A673 (cell line): Measurements from ENCODE around the gene TEAD1. TPM values are rescaled to one million over a fixed set of nuclear protein-coding genes. Genes with fewer than 3 reads are reported as not detected.
"Not testable (repeated sequence)": the region's sequence is repeated elsewhere in the genome, so short reads cannot be mapped to it uniquely, and the experiment has no call there.

Experiments
- BruUV-seq: library from RNA; stranded (reverse); fragments of 400-500 nt; replicated peaks from 2 replicates; lab custom pipeline; 2021; lab: Mats Ljungman, UMichigan
- CTCF ChIA-PET: fragments of 300-600 bp; sonication (Branson Sonifier 250); formaldehyde crosslinking; loops from one replicate; lab custom pipeline; 2022; ENCODE audit warnings: antibody characterized with exemption; lab: Charles Lee
- POLR2A ChIA-PET: fragments of 300-600 bp; sonication (Branson Sonifier 250); formaldehyde crosslinking; loops from one replicate; lab custom pipeline; 2022; ENCODE audit warnings: antibody characterized with exemption; ENCODE audit not compliant: low non-redundant PET; lab: Charles Lee
- DNase-seq: peaks from one replicate; pipeline ENCODE4 v3.0.0-alpha.2; 2015; ENCODE audit warnings: low spot score
- H3K27ac ChIP-seq: fragments of 200-600 bp; sonication (generic); 2 replicates; pipeline ENCODE4 v1.5.1; 2016; ENCODE audit warnings: mixed run types, low read depth, mild to moderate bottlenecking, mixed read lengths, antibody characterized with exemption, low read length; ENCODE audit not compliant: poor library complexity, severe bottlenecking
- H3K27me3 ChIP-seq: fragments of 200-600 bp; sonication (generic); replicated peaks from 2 replicates; pipeline ENCODE4 v1.6.1; 2017; ENCODE audit warnings: mixed run types, low read depth, mild to moderate bottlenecking, mixed read lengths, antibody characterized with exemption, low read length; ENCODE audit not compliant: insufficient read depth, poor library complexity
- H3K36me3 ChIP-seq: fragments of 200-600 bp; sonication (generic); 2 replicates; pipeline ENCODE4 v1.6.1; 2016; ENCODE audit warnings: mixed run types, mild to moderate bottlenecking, mixed read lengths, antibody characterized with exemption, low read length; ENCODE audit not compliant: insufficient read depth, poor library complexity, severe bottlenecking
- H3K4me1 ChIP-seq: fragments of 200-600 bp; sonication (generic); 2 replicates; pipeline ENCODE4 v1.6.1; 2017; ENCODE audit warnings: mixed run types, mild to moderate bottlenecking, mixed read lengths, antibody characterized with exemption, low read length; ENCODE audit not compliant: insufficient read depth, poor library complexity, severe bottlenecking
- H3K4me3 ChIP-seq: fragments of 200-600 bp; sonication (generic); 2 replicates; pipeline ENCODE4 v1.5.1; 2016; ENCODE audit warnings: low read depth, mixed run types, mild to moderate bottlenecking, mixed read lengths, low read length; ENCODE audit not compliant: poor library complexity, severe bottlenecking
- H3K9me3 ChIP-seq: fragments of 200-600 bp; sonication (generic); 2 replicates; pipeline ENCODE4 v1.6.1; 2016; ENCODE audit warnings: mixed run types, low read depth, mild to moderate bottlenecking, mixed read lengths, antibody characterized with exemption, low read length; ENCODE audit not compliant: poor library complexity, severe bottlenecking
- CTCF ChIP-seq: fragments of 300-800, 200-600 bp; sonication (generic); conservative IDR thresholded peaks from 2 replicates; pipeline ENCODE4 v1.5.1; 2017; ENCODE audit warnings: low read depth, mild to moderate bottlenecking, antibody characterized with exemption, low read length, moderate library complexity, mixed read lengths
- EZH2 ChIP-seq: fragments of 200-600 bp; sonication (generic); IDR thresholded peaks from 2 replicates; pipeline ENCODE4 v1.6.1; 2017; ENCODE audit warnings: borderline replicate concordance, low read depth, mild to moderate bottlenecking, mixed read lengths, antibody characterized with exemption, low read length; ENCODE audit not compliant: poor library complexity, severe bottlenecking
- intact Hi-C: fragments of 100-400 bp; cut with micrococcal nuclease; formaldehyde crosslinking; loops from one replicate; pipeline ENCODE4 v1.10.0; 2022; ENCODE audit not compliant: unreplicated experiment
- total RNA-seq: library from RNA; stranded (reverse); gene quantifications from 2 replicates; pipeline ENCODE4 v1.2.3, GENCODE V29; 2021

Gene TEAD1
- total RNA-seq, 1 experiment from 2014 or later: 81.8 TPM

- TF ChIP-seq EZH2 (no peak), CTCF (no peak)
- Histone ChIP-seq H3K9me3 (no peaks in the 10 kb centered on the region), H3K4me1 (peaks cover 17% of the 10 kb centered on the region), H3K27ac (no peak overlapping the region), H3K4me3 (no peak overlapping the region), H3K36me3 (no peaks in the 10 kb centered on the region), H3K27me3 (no peaks in the 10 kb centered on the region)
- no peak for DNase-seq
- intact Hi-C loops: no loop called here
- ChIA-PET CTCF (no interaction called here), POLR2A (no interaction called here)
- no TSS peak for BruUV-seq
Measured at GRCh38 chr11:12756867-12757266, 82.6 kb downstream of the TEAD1 start.

- no TSS peak for BruUV-seq
- H3K4me3 ChIP-seq: no peak overlapping the region
- peaks cover 17% of the 10 kb centered on the region for H3K4me1 ChIP-seq
- TF ChIP-seq CTCF (no peak), EZH2 (no peak)
- intact Hi-C loops: no loop called here
- ChIA-PET POLR2A (no interaction called here), CTCF (no interaction called here)
- no peaks in the 10 kb centered on the region for H3K27me3 ChIP-seq
- no peaks in the 10 kb centered on the region for H3K9me3 ChIP-seq
- no peak for DNase-seq
- H3K27ac ChIP-seq: no peak overlapping the region
- no peaks in the 10 kb centered on the region for H3K36me3 ChIP-seq
Measured at GRCh38 chr11:12757416-12757815, 83.2 kb downstream of the TEAD1 start.

- BruUV-seq, CTCF ChIA-PET, POLR2A ChIA-PET: not testable (repeated sequence)
Measured at GRCh38 chr11:12758117-12758516, 83.9 kb downstream of the TEAD1 start.

GRCh38 chr11:12761029-12761428 lies 86.8 kb downstream of the TEAD1 start:
- Histone ChIP-seq H3K4me1 (peaks cover 24% of the 10 kb centered on the region), H3K9me3 (no peaks in the 10 kb centered on the region), H3K36me3 (peaks cover 5% of the 10 kb centered on the region), H3K27ac (no peak overlapping the region), H3K4me3 (no peak overlapping the region), H3K27me3 (no peaks in the 10 kb centered on the region)
- ChIA-PET CTCF (no interaction called here), POLR2A (no interaction called here)
- DNase-seq: peak; percentile 23
- no TSS peak for BruUV-seq
- intact Hi-C loops: no loop called here
- TF ChIP-seq CTCF: peak; percentile 43; the same call in 1 of the 2 replicates
- no peak for TF ChIP-seq EZH2

More at GRCh38 chr11:12758117-12758516, 83.9 kb downstream of the TEAD1 start:
- H3K9me3 ChIP-seq, H3K27ac ChIP-seq, H3K27me3 ChIP-seq, H3K4me3 ChIP-seq, intact Hi-C loops, H3K36me3 ChIP-seq, DNase-seq: not testable (repeated sequence)
- H3K4me1 ChIP-seq: peaks cover 17% of the 10 kb centered on the region
